ENCODE results near the gene CRYL1.

Gene CRYL1

GRCh38 chr13:20415306-20415679 is 110.4 kb downstream of the CRYL1 start:
- Histone ChIP-seq H3K27ac (replicated peaks) (no peak overlapping the region), H3K27me3 (ENCODE audit: insufficient read depth, poor library complexity, severe bottlenecking) (no peaks in the 10 kb centered on the region), H3K4me3 (replicated peaks; ENCODE audit: insufficient read depth, low read length) (no peak overlapping the region)
- no peak for DNase-seq (ENCODE audit: low read depth in 1 of 2, low spot score in 1 of 2)
- TF ChIP-seq REST (IDR thresholded peaks at IDR 0.05; ENCODE audit: insufficient replicate concordance, low read depth) (no peak), GABPA (IDR thresholded peaks at IDR 0.05; ENCODE audit: low read depth) (no peak), CTCF (IDR thresholded peaks at IDR 0.05; ENCODE audit: insufficient read depth, low read length) (no peak), SPI1 (IDR thresholded peaks at IDR 0.05; ENCODE audit: borderline replicate concordance, low read depth) (no peak), POLR2AphosphoS5 (IDR thresholded peaks at IDR 0.05; ENCODE audit: low read depth) (no peak)

GRCh38 chr13:20414546-20415305 is 110.9 kb downstream of the CRYL1 start:
- TF ChIP-seq POLR2AphosphoS5 (IDR thresholded peaks at IDR 0.05; ENCODE audit: low read depth), result no peak
- no peak for TF ChIP-seq CTCF (IDR thresholded peaks at IDR 0.05; ENCODE audit: insufficient read depth, low read length)
- TF ChIP-seq GABPA (IDR thresholded peaks at IDR 0.05; ENCODE audit: low read depth), result no peak
- TF ChIP-seq REST (IDR thresholded peaks at IDR 0.05; ENCODE audit: insufficient replicate concordance, low read depth), result no peak
- TF ChIP-seq SPI1 (IDR thresholded peaks at IDR 0.05; ENCODE audit: borderline replicate concordance, low read depth), result no peak
- H3K27ac ChIP-seq (replicated peaks), result no peak overlapping the region
- H3K27me3 ChIP-seq (ENCODE audit: insufficient read depth, poor library complexity, severe bottlenecking), result no peaks in the 10 kb centered on the region
- H3K4me3 ChIP-seq (replicated peaks; ENCODE audit: insufficient read depth, low read length), result no peak overlapping the region
- DNase-seq (ENCODE audit: low read depth in 1 of 2, low spot score in 1 of 2), result no peak

GRCh38 chr13:20412691-20413355 is 112.8 kb downstream of the CRYL1 start:
- Histone ChIP-seq H3K27me3 (ENCODE audit: insufficient read depth, poor library complexity, severe bottlenecking) (no peaks in the 10 kb centered on the region), H3K27ac (replicated peaks) (no peak overlapping the region), H3K4me3 (replicated peaks; ENCODE audit: insufficient read depth, low read length) (no peak overlapping the region)
- DNase-seq (ENCODE audit: low read depth in 1 of 2, low spot score in 1 of 2), result no peak
- no peak for TF ChIP-seq CTCF (IDR thresholded peaks at IDR 0.05; ENCODE audit: insufficient read depth, low read length)
- no peak for TF ChIP-seq GABPA (IDR thresholded peaks at IDR 0.05; ENCODE audit: low read depth)
- TF ChIP-seq SPI1 (IDR thresholded peaks at IDR 0.05; ENCODE audit: borderline replicate concordance, low read depth), result no peak
- TF ChIP-seq REST (IDR thresholded peaks at IDR 0.05; ENCODE audit: insufficient replicate concordance, low read depth), result no peak
- no peak for TF ChIP-seq POLR2AphosphoS5 (IDR thresholded peaks at IDR 0.05; ENCODE audit: low read depth)
